Thoracic aorta (tissue), 2 donors: Measurements from ENCODE around the gene TRIM37. TPM values are rescaled to one million over a fixed set of nuclear protein-coding genes. Genes with fewer than 3 reads are reported as not detected.

Experiments
- ATAC-seq: fragments of 150-250 bp; one replicate; pipeline ENCODE4 v1.8.0; 2017; ENCODE audit warnings: low read depth; ENCODE audit not compliant: insufficient number of reproducible peaks, low FRiP score
- DNase-seq: peaks from one replicate; pipeline ENCODE4 v3.0.0-alpha.2; 2020; ENCODE audit warnings: low spot score
- H3K27ac ChIP-seq, 2 donors: fragments of 200-600 bp; sonication (generic); 1 replicate in 1 of 2; 2 replicates in 1 of 2; pipeline ENCODE4 v1.5.1; 2016; ENCODE audit warnings: mild to moderate bottlenecking in 2 of 2, moderate library complexity in 2 of 2
- H3K27me3 ChIP-seq: fragments of 200-600 bp; sonication (generic); replicated peaks from 2 replicates; pipeline ENCODE4 v1.6.0; 2016; ENCODE audit warnings: mild to moderate bottlenecking; ENCODE audit not compliant: insufficient read depth
- H3K36me3 ChIP-seq: fragments of 200-600 bp; sonication (generic); one replicate; pipeline ENCODE4 v1.5.1; 2016
- H3K4me1 ChIP-seq, 2 donors: fragments of 200-600 bp; sonication (generic); 1 replicate in 1 of 2; 2 replicates in 1 of 2; pipeline versions ENCODE4 v1.5.1 to v1.6.0; 2016; ENCODE audit warnings: low read depth in 2 of 2, mild to moderate bottlenecking in 1 of 2; ENCODE audit not compliant: control insufficient read depth in 1 of 2
- H3K4me3 ChIP-seq: fragments of 200-600 bp; sonication (generic); 2 replicates; pipeline ENCODE4 v1.5.1; 2016; ENCODE audit warnings: mild to moderate bottlenecking
- H3K9me3 ChIP-seq: fragments of 200-600 bp; sonication (generic); 2 replicates; pipeline ENCODE4 v1.5.1; 2016
- total RNA-seq, 2 donors: library from RNA; depleted of rRNA; stranded (reverse); fragments of >200 nt; gene quantifications; one replicate each; pipeline versions ENCODE4 v1.1.0 to v1.2.3, GENCODE V29; 2016
- TF ChIP-seq, protein P1 (sequence below): fragments of 200-600 bp; sonication (generic); IDR thresholded peaks from one replicate; pipeline ENCODE4 v1.5.1; 2019; ENCODE audit warnings: antibody characterized with exemption

The TRIM37 gene
- total RNA-seq, 2 donors from 2014 or later = 17.9 to 26.5 TPM

DNA sequence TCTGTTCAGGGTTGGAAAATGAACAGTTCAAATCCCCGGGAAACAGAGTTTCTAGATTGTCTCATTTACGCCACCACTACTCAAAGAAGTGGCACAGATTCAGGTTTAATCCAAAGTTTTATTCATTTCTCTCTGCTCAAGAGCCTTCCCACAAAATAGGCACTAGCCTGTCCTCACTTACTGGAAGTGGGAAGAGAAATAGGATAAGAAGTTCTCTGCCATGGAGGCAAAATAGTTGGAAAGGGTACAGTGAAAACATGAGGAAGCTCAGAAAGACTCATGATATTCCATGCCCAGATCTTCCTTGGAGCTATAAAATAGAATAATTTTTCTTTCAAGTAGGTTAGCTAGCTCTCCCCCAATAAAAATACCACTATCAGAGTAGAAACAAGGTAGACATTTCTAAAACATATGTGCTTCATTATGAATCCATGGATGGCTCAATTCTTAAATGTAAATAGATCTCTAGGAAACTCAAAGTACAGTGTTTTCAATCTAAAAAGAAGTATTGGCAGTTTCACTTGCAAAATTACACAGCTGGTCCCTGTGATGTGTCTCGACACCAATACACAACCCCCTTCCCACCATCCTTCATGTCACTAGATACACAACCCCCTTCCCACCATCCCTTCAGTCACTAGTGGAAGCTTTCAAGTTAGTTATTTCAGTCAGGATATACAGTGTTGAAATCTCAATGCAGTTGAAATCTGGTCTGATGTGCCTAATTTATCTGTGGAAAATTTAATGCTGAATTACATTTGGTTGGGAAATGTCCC, 125.8 kb downstream of the TRIM37 start:
- DNase-seq (no peak), ATAC-seq (no peak)
- H3K27ac ChIP-seq = no peak overlapping the region
- no peak overlapping the region for H3K4me3 ChIP-seq
- no peaks in the 10 kb centered on the region for H3K4me1 ChIP-seq
- no peaks in the 10 kb centered on the region for H3K9me3 ChIP-seq
- H3K36me3 ChIP-seq = no peaks in the 10 kb centered on the region
- TF ChIP-seq, protein P1, sequence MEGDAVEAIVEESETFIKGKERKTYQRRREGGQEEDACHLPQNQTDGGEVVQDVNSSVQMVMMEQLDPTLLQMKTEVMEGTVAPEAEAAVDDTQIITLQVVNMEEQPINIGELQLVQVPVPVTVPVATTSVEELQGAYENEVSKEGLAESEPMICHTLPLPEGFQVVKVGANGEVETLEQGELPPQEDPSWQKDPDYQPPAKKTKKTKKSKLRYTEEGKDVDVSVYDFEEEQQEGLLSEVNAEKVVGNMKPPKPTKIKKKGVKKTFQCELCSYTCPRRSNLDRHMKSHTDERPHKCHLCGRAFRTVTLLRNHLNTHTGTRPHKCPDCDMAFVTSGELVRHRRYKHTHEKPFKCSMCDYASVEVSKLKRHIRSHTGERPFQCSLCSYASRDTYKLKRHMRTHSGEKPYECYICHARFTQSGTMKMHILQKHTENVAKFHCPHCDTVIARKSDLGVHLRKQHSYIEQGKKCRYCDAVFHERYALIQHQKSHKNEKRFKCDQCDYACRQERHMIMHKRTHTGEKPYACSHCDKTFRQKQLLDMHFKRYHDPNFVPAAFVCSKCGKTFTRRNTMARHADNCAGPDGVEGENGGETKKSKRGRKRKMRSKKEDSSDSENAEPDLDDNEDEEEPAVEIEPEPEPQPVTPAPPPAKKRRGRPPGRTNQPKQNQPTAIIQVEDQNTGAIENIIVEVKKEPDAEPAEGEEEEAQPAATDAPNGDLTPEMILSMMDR = no peak
- no peaks in the 10 kb centered on the region for H3K27me3 ChIP-seq

DNA sequence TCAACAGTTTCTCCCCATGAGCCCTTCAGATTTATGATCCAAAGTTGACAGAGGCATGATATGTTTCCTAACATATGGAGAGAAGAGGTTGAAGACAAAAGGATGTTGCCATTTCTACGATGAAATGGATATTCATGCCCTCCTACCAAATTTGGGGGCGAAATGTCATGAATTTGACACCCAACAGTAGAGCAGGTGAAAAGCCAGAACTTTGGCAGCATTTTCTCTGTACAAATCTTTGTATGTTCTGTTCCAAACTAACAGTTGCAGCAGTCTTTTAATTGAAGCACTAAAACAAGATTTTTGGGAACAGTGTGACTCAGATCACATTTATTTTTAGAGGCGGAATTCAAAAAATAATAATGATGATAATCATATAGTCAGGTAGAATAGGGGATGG, 130.1 kb downstream of the TRIM37 start:
- DNase-seq (no peak), ATAC-seq (no peak)
- TF ChIP-seq, protein P1 = no peak
- Histone ChIP-seq H3K9me3 (no peaks in the 10 kb centered on the region), H3K4me1 (no peaks in the 10 kb centered on the region), H3K27ac (no peak overlapping the region), H3K36me3 (no peaks in the 10 kb centered on the region), H3K27me3 (no peaks in the 10 kb centered on the region), H3K4me3 (no peak overlapping the region)

DNA sequence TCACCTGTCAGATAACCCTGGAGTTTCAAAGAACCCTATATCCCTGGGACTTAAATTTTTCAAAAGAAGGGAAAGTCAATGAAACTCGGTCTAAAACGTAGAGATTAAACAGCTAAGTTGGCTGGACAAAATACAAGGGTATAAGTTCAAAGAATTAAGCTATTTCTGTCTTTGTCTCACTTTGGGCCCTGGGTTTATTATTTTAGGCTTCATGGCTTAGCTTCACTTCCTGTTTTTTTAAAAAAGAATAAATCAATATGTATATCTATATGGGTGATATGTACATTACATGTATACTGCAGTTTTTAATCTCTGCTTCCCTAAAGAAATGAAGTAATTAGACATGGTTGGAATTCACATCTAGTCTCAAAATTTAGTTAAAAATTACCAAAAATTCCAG, 132.3 kb downstream of the TRIM37 start:
- Histone ChIP-seq H3K4me1 (no peaks in the 10 kb centered on the region), H3K36me3 (no peaks in the 10 kb centered on the region), H3K4me3 (no peak overlapping the region), H3K9me3 (no peaks in the 10 kb centered on the region), H3K27me3 (no peaks in the 10 kb centered on the region), H3K27ac (no peak overlapping the region)
- TF ChIP-seq, protein P1 = no peak
- DNase-seq = no peak
- ATAC-seq = no peak

DNA sequence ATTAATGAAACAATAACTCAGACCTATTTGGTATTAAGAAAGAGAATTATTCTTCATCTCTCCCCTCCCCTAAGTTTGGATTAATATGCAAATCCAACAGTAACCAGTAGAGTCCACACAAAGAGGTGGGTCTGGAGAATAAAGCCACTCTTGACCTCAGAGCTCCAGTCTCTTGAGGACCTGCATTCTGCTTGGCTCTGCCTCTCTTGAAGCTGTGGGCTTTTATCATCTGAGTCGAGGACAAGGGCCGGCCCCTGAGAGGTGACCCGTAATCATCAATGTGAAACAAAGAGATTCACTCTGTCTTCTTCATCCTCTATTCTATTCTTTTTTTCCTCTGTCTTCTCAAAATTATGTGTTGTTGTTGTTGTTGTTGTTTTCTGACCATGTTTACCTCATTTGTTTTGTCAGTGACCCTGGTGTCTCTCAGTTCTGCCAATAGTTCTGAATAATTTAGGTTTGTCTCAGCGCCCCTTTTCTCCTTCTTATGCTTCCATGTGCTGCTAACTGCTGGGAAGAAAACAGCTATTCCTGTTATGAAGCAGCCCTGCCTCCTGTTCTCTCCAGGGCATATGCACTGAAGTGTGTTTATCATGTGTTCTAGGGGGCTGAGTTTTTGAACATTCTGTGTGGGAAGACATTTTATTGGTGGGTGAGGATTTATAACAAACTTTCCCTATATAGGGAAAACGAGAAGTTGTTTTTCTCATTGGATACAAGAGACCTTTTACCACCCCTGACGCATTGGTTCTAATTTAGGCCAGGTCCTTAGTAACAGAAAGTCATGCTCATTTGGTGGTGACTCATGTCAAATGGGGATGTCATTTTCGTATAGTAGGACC, 135.8 kb downstream of the TRIM37 start:
- Histone ChIP-seq H3K27me3 (no peaks in the 10 kb centered on the region), H3K9me3 (no peaks in the 10 kb centered on the region), H3K4me1 (no peaks in the 10 kb centered on the region), H3K36me3 (no peaks in the 10 kb centered on the region), H3K27ac (no peak overlapping the region), H3K4me3 (no peak overlapping the region)
- no peak for DNase-seq
- TF ChIP-seq, protein P1 = no peak
- ATAC-seq = no peak

DNA sequence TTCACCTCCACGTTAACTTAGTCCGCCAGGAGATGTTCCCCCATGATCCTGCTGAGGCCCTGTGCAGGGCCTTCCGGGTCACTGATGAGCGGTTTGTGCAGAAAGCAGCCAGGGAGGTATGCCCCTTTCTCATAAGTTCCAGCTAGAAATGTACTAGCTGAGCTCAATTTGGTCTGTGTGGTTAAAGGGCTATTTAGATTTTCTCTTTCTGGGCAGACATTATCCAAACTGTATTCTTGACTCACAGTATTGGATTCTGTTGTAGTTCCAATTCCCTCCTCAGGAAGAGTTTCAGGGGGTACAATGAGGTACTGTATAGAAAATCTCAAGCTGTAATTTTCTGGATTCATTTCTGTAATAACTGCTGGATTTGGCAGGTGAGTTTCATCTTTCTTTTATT, 137.1 kb downstream of the TRIM37 start:
- ATAC-seq = no peak

More for the DNA sequence above, 137.1 kb downstream of the TRIM37 start:
- Histone ChIP-seq H3K27ac (no peak overlapping the region), H3K36me3 (no peaks in the 10 kb centered on the region), H3K27me3 (no peaks in the 10 kb centered on the region), H3K9me3 (no peaks in the 10 kb centered on the region), H3K4me1 (no peaks in the 10 kb centered on the region), H3K4me3 (no peak overlapping the region)
- DNase-seq = no peak
- TF ChIP-seq, protein P1 = no peak
